Measurements from ENCODE around the gene PDE8B. TPM values are rescaled to one million over a fixed set of nuclear protein-coding genes. Genes with fewer than 3 reads are reported as not detected.

PDE8B gene
- total RNA-seq, 1 experiment from 2014 or later: 0.54 TPM

- no TSS peak for BruUV-seq (replicated peaks)
- intact Hi-C loops (cut with micrococcal nuclease; ENCODE audit: unreplicated experiment): no loop called here
These were observed 122.6 kb downstream of the PDE8B start for GRCh38 chr5:77333036-77333435.

GRCh38 chr5:77333451-77334123, 123.1 kb downstream of the PDE8B start:
- H3K27me3 Mint-ChIP-seq (ENCODE audit: unreplicated experiment): peaks cover 29% of the 10 kb centered on the region
- no peak for TF ChIP-seq CTCF (IDR thresholded peaks at IDR 0.05; ENCODE audit: unreplicated experiment)

More at GRCh38 chr5:77333036-77333435, 122.6 kb downstream of the PDE8B start:
- Mint-ChIP-seq H3K27me3 (ENCODE audit: unreplicated experiment) (peaks cover 30% of the 10 kb centered on the region), H3K27ac (ENCODE audit: unreplicated experiment) (no peak overlapping the region), H3K9me3 (ENCODE audit: low read depth, unreplicated experiment) (no peaks in the 10 kb centered on the region), H3K4me3 (ENCODE audit: low read depth, unreplicated experiment) (no peak overlapping the region), H3K36me3 (ENCODE audit: insufficient read depth, unreplicated experiment) (no peaks in the 10 kb centered on the region), H3K4me1 (ENCODE audit: low read depth, unreplicated experiment) (no peaks in the 10 kb centered on the region)
- DNase-seq: no peak
- CTCF ChIA-PET: no interaction called here
- TF ChIP-seq CTCF (IDR thresholded peaks at IDR 0.05; ENCODE audit: unreplicated experiment): no peak

GRCh38 chr5:77337246-77337645, 126.8 kb downstream of the PDE8B start:
- CTCF ChIA-PET: interaction anchor here (1.0 kb wide), 1 partner anchor 14 kb away, joined by 3 read pairs; no protein-coding TSS in a partner anchor
- Mint-ChIP-seq H3K9me3 (ENCODE audit: low read depth, unreplicated experiment) (no peaks in the 10 kb centered on the region), H3K27me3 (ENCODE audit: unreplicated experiment) (no peaks in the 10 kb centered on the region), H3K4me3 (ENCODE audit: low read depth, unreplicated experiment) (no peak overlapping the region), H3K4me1 (ENCODE audit: low read depth, unreplicated experiment) (no peaks in the 10 kb centered on the region), H3K36me3 (ENCODE audit: insufficient read depth, unreplicated experiment) (no peaks in the 10 kb centered on the region), H3K27ac (ENCODE audit: unreplicated experiment) (no peak overlapping the region)
- BruUV-seq (replicated peaks): no TSS peak
- intact Hi-C loops (cut with micrococcal nuclease; ENCODE audit: unreplicated experiment): no loop called here
- TF ChIP-seq CTCF (IDR thresholded peaks at IDR 0.05; ENCODE audit: unreplicated experiment): no peak
- DNase-seq: no peak

More at GRCh38 chr5:77333451-77334123, 123.1 kb downstream of the PDE8B start:
- DNase-seq: no peak
- CTCF ChIA-PET: no interaction called here
- H3K36me3 Mint-ChIP-seq (ENCODE audit: insufficient read depth, unreplicated experiment): no peaks in the 10 kb centered on the region
- H3K4me1 Mint-ChIP-seq (ENCODE audit: low read depth, unreplicated experiment): no peaks in the 10 kb centered on the region
- intact Hi-C loops (cut with micrococcal nuclease; ENCODE audit: unreplicated experiment): no loop called here
- H3K27ac Mint-ChIP-seq (ENCODE audit: unreplicated experiment): no peak overlapping the region
- no peak overlapping the region for H3K4me3 Mint-ChIP-seq (ENCODE audit: low read depth, unreplicated experiment)
- no peaks in the 10 kb centered on the region for H3K9me3 Mint-ChIP-seq (ENCODE audit: low read depth, unreplicated experiment)
- BruUV-seq (replicated peaks): no TSS peak

- CTCF ChIA-PET: interaction anchor here (1.0 kb wide), 1 partner anchor 14 kb away, joined by 3 read pairs; no protein-coding TSS in a partner anchor
- intact Hi-C loops (cut with micrococcal nuclease; ENCODE audit: unreplicated experiment): no loop called here
- no peak for TF ChIP-seq CTCF (IDR thresholded peaks at IDR 0.05; ENCODE audit: unreplicated experiment)
- no TSS peak for BruUV-seq (replicated peaks)
- no peaks in the 10 kb centered on the region for H3K36me3 Mint-ChIP-seq (ENCODE audit: insufficient read depth, unreplicated experiment)
- no peak for DNase-seq
- H3K27me3 Mint-ChIP-seq (ENCODE audit: unreplicated experiment): no peaks in the 10 kb centered on the region
- H3K4me3 Mint-ChIP-seq (ENCODE audit: low read depth, unreplicated experiment): no peak overlapping the region
- H3K9me3 Mint-ChIP-seq (ENCODE audit: low read depth, unreplicated experiment): no peaks in the 10 kb centered on the region
- H3K4me1 Mint-ChIP-seq (ENCODE audit: low read depth, unreplicated experiment): no peaks in the 10 kb centered on the region
- no peak overlapping the region for H3K27ac Mint-ChIP-seq (ENCODE audit: unreplicated experiment)
These were observed 127.2 kb downstream of the PDE8B start for GRCh38 chr5:77337686-77338085.
